MCF 10A (cell line): ENCODE data around the gene ZGPAT. TPM values are rescaled to one million over a fixed set of nuclear protein-coding genes. Genes with fewer than 3 reads are reported as not detected.
A peak's percentile ranks its signal among the peaks of the same experiment; 100 is the strongest.

Source experiments
- BruUV-seq: library from RNA; stranded (reverse); fragments of 400-500 nt; replicated peaks from 2 replicates; lab custom pipeline; 2021; lab: Mats Ljungman, UMichigan
- CTCF ChIA-PET: fragments of 300-600 bp; sonication (Branson Sonifier 250); formaldehyde crosslinking; extraction: SDS; loops from one replicate; lab custom pipeline; 2021; ENCODE audit warnings: antibody characterized with exemption, inconsistent platforms; lab: Yijun Ruan, JAX
- POLR2A ChIA-PET: fragments of 300-600, 350-650 bp; sonication (Branson Sonifier 250); formaldehyde crosslinking; extraction: SDS; loops from one replicate; lab custom pipeline; 2020; ENCODE audit warnings: antibody characterized with exemption, inconsistent platforms; lab: Yijun Ruan, JAX
- DNase-seq: peaks from one replicate; pipeline ENCODE4 v3.0.0-alpha.2; 2018; ENCODE audit not compliant: unreplicated experiment
- H3K27ac Mint-ChIP-seq: one replicate; pipeline ENCODE4 v1.8.0; 2022; ENCODE audit warnings: mild to moderate bottlenecking, low read depth, mixed read lengths; ENCODE audit not compliant: unreplicated experiment
- H3K27me3 Mint-ChIP-seq: one replicate; pipeline ENCODE4 v1.8.0; 2022; ENCODE audit warnings: mixed read lengths; ENCODE audit not compliant: insufficient read depth, unreplicated experiment
- H3K36me3 Mint-ChIP-seq: one replicate; pipeline ENCODE4 v1.8.0; 2022; ENCODE audit warnings: mild to moderate bottlenecking, moderate library complexity, mixed read lengths; ENCODE audit not compliant: insufficient read depth, unreplicated experiment
- H3K4me1 Mint-ChIP-seq: one replicate; pipeline ENCODE4 v1.8.0; 2022; ENCODE audit warnings: mixed read lengths; ENCODE audit not compliant: insufficient read depth, unreplicated experiment
- H3K4me3 Mint-ChIP-seq: one replicate; pipeline ENCODE4 v1.8.0; 2022; ENCODE audit warnings: mild to moderate bottlenecking, moderate library complexity, mixed read lengths; ENCODE audit not compliant: unreplicated experiment
- H3K9me3 Mint-ChIP-seq: one replicate; pipeline ENCODE4 v1.8.0; 2022; ENCODE audit warnings: mixed read lengths; ENCODE audit not compliant: unreplicated experiment
- CTCF ChIP-seq: fragments of 200-600 bp; IDR thresholded peaks from one replicate; pipeline ENCODE4 v1.8.0; 2022; ENCODE audit warnings: antibody characterized with exemption, mild to moderate bottlenecking; ENCODE audit not compliant: unreplicated experiment
- intact Hi-C: fragments of 100-400 bp; cut with micrococcal nuclease; formaldehyde crosslinking; loops from 2 replicates; pipeline ENCODE4 v1.14.1; 2022
- total RNA-seq: library from RNA; stranded (reverse); gene quantifications from 2 replicates; pipeline ENCODE4 v1.2.3, GENCODE V29; 2022

ZGPAT gene
- total RNA-seq, 1 experiment from 2014 or later, result 19.5 TPM

GRCh38 chr20:63680857-63681608, 26.8 kb upstream of the ZGPAT start:
- DNase-seq, result no peak
- H3K27ac Mint-ChIP-seq, result peak overlapping the region; percentile 75
- intact Hi-C loops, result no loop called here
- CTCF ChIA-PET, result interaction anchor here (1.0 kb wide), 1 partner anchor 37 kb away, joined by 3 read pairs; no protein-coding TSS in a partner anchor
- POLR2A ChIA-PET, result interaction anchor here (0.6 to 4.9 kb wide), 8 partner anchors 11 to 184 kb away, joined by 3 to 59 read pairs (median 11); partner anchors contain the start of genes RTEL1, TNFRSF6B and TPD52L2
- no peaks in the 10 kb centered on the region for H3K9me3 Mint-ChIP-seq
- H3K4me3 Mint-ChIP-seq, result no peak overlapping the region
- H3K36me3 Mint-ChIP-seq, result peaks cover 18% of the 10 kb centered on the region
- no TSS peak for BruUV-seq
- no peak for TF ChIP-seq CTCF
- H3K4me1 Mint-ChIP-seq, result peaks cover 6% of the 10 kb centered on the region
- no peaks in the 10 kb centered on the region for H3K27me3 Mint-ChIP-seq

- TF ChIP-seq CTCF, result no peak
- CTCF ChIA-PET, result interaction anchor here (0.6 kb wide), 1 partner anchor 36 kb away, joined by 4 read pairs; no protein-coding TSS in a partner anchor
- POLR2A ChIA-PET, result interaction anchor here (0.6 to 4.9 kb wide), 19 partner anchors 9 to 1312 kb away, joined by 3 to 59 read pairs (median 6); partner anchors contain the start of genes ARFRP1, PPDPF, PTK6 and RTEL1
- peak overlapping the region; percentile 75 for H3K27ac Mint-ChIP-seq
- H3K4me3 Mint-ChIP-seq, result no peak overlapping the region
- intact Hi-C loops, result loop anchor here (1.0 to 2.0 kb wide), 2 partner anchors 17 to 53 kb away; no protein-coding TSS in a partner anchor
- peaks cover 18% of the 10 kb centered on the region for H3K36me3 Mint-ChIP-seq
- H3K4me1 Mint-ChIP-seq, result peaks cover 6% of the 10 kb centered on the region
- peak; percentile 27 for DNase-seq
- BruUV-seq, result no TSS peak
- H3K9me3 Mint-ChIP-seq, result no peaks in the 10 kb centered on the region
- H3K27me3 Mint-ChIP-seq, result no peaks in the 10 kb centered on the region
Measured at GRCh38 chr20:63681609-63682142, 26.2 kb upstream of the ZGPAT start.

GRCh38 chr20:63682384-63683139, 25.3 kb upstream of the ZGPAT start:
- ChIA-PET POLR2A (interaction anchor here (0.6 to 4.9 kb wide), 24 partner anchors 9 to 1313 kb away, joined by 3 to 59 read pairs (median 4); partner anchors contain the start of genes ARFRP1, GMEB2, PPDPF and PTK6), CTCF (interaction anchor here (0.6 to 1.2 kb wide), 8 partner anchors 16 to 356 kb away, joined by 3 to 6 read pairs (median 4); no protein-coding TSS in a partner anchor)
- Mint-ChIP-seq H3K4me1 (peaks cover 6% of the 10 kb centered on the region), H3K4me3 (peak overlapping the region; percentile 53), H3K27me3 (no peaks in the 10 kb centered on the region), H3K36me3 (peaks cover 18% of the 10 kb centered on the region), H3K27ac (peak overlapping the region; percentile 75), H3K9me3 (no peaks in the 10 kb centered on the region)
- DNase-seq, result peak; percentile 99
- no peak for TF ChIP-seq CTCF
- no TSS peak for BruUV-seq
- intact Hi-C loops, result loop anchor here (1.0 to 2.0 kb wide), 2 partner anchors 16 to 54 kb away; no protein-coding TSS in a partner anchor
